COLO829 (cell line): ENCODE data around the gene DPF1.
"Not testable (repeated sequence)": the region's sequence is repeated elsewhere in the genome, so short reads cannot be mapped to it uniquely, and the experiment has no call there.

ENCODE experiments used
- DNase-seq: peaks from one replicate; pipeline ENCODE4 v3.0.0; 2012; ENCODE audit warnings: low spot score

The DPF1 gene

DNA sequence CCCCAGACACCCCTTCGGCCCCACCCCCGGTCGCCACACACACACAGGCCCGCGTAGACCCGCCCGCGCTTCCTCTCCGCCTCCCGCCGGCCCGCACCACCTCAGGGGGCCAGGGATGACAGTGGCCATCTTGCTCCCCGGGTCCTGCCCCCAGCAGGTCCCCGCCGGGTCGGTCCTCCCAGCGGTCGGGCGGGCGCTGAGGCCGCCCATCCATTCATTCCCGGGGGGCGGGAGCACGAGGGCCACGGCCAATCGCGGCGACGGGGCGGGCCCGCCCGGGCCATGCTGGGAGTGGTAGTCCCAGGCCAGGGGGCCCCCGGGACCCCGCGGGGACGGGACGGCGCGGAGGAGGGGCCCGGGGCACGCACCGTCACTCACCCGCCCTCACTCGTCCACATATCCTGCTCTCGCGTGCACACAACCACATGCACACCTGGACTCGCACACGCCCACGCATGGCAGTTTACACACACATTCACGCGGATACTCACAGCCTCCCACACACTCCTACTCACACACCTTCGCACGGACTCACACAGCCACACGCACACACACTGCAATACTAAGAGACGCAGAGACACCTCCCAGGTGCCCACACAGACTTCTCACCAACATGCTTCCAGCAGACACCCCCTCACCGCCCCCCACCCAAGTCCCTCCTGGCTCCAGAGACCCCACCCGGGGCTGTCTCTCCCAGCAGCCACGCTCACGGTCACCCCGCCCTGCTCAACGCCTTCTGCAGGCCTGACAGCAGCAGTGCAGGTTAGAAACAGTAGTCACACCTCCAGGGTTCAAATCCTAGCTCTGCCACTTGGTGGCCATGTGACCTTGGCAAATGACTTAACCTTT lies at the start of gene DPF1:
TSS of gene DPF1 (minus strand) at position 209 of the 849 bp plus-strand sequence. CDS start at position 129, 80 bp downstream.
- peak; percentile 85 for DNase-seq

DNA sequence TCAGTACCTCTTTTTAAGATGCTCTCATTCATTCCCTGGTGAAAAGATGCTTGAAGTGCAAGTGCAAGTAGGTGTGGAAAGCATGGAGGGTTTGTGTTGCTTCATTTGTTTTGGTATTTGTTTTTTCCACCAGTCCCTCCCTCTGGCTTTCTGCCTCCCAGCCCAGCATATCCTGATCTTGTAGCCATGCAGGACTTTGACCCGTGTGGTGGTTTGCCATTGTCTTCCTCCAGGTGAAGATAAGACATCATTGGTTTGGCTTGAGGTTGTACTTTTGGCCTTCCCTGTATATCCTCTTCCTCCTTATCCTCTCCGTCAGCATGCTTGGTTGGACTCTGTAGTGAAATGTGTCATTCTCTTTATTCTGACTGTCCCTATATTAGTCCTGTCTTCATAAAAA lies 49.5 kb upstream of the DPF1 start:
- no peak for DNase-seq

GRCh38 chr19:38270587-38271167 lies 46.7 kb upstream of the DPF1 start:
- no peak for DNase-seq

- DNase-seq, result no peak
Measured at GRCh38 chr19:38268539-38268938, 44.5 kb upstream of the DPF1 start.

GRCh38 chr19:38267761-38268483 lies 43.9 kb upstream of the DPF1 start:
- no peak for DNase-seq

- peak; percentile 15 for DNase-seq
Measured at GRCh38 chr19:38266981-38267597, 43.1 kb upstream of the DPF1 start.

DNA sequence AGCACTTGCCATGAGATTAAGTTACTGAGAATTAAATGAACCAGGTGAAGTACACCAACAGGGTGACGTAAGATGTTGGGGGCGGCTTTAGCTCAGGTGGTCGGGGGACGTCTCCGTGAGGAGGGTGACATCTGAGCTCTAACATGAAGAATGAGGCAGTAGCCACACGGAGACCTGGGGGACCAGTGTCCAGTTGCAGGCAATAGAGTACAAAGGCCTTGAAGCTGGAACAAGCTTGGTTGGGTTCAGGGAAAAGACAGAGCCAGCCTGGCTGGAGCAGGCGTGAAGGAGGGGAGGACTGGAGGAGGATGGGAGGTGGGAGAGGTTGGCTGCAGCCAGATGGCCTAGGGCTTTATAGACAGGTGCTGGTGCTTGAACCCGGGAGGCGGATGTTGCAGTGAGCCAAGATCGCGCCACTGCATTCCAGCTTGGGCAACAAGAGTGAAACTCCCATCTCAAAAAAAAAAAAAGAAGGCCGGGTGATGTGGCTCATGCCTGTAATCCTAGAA lies 42.0 kb upstream of the DPF1 start:
- DNase-seq, result no peak

GRCh38 chr19:38265213-38265861 lies 41.3 kb upstream of the DPF1 start:
- DNase-seq, result no peak

GRCh38 chr19:38264486-38265212 lies 40.6 kb upstream of the DPF1 start, which contains the start of gene SPINT2:
Gene SPINT2, plus strand, starts transcription at chr19:38264573. Its CDS starts 320 bp downstream, at chr19:38264893.
- DNase-seq, result no peak

- DNase-seq, result no peak
Measured at GRCh38 chr19:38263689-38264485, 39.9 kb upstream of the DPF1 start.

- no peak for DNase-seq
Measured at GRCh38 chr19:38262585-38263268, 38.7 kb upstream of the DPF1 start.

DNA sequence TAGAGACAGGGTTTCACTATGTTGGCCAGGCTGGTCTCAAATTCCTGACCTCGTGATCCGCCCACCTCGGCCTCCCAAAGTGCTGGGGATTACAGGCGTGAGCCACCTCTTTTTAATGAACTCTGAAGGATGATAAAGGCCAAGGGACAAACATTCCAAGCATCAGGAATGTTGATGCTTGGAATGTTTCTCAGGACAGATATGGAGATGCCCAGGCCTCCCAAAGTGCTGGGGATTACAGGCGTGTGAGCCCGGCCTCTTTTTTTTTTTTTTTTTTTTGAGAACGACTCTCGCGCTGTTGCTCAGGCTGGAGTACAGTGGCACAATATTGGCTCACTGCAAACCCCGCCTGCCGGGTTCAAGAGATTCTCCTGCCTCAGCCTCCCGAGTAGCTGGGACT lies 37.9 kb upstream of the DPF1 start:
- not testable (repeated sequence) for DNase-seq

- DNase-seq, result no peak
Measured at GRCh38 chr19:38255383-38256014, 31.5 kb upstream of the DPF1 start.

GRCh38 chr19:38253788-38254187 lies 29.8 kb upstream of the DPF1 start:
- no peak for DNase-seq

DNA sequence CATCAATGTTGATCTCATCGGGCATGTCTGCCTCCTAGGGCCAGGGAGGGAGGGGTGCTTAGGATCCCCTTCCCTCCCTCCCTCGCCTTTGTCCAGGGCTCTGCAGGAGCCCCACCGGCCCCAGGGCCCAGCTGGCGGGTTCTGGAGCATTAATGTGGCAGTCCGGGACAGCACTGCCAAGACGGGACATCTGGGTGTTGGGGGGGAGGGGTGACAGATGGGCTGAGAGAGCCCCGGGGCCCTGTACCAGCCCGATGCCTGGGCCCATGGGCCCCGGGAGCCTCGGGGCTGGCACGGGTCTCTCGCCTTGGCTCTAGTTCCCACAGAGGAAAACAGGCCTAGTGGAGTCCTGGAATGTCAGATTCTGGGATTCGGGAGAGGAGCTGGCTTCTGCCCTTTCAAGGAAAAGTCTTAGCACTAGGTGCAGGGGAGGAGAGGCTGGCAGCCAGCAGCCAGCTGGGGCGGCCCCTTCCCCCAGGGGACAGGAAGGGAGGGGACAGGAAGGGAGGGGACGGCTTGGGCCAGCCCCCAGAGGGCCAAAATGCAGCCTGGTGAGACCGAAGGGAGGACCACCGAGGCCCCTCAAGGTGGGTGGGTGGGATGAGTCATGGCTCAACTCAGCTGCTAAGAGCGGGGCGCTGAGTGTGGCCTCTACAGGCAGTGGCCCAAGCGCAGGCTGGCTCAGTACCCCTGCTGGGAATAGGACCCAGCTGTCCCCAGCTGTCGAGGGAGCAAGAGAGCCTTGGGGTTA lies 29.1 kb upstream of the DPF1 start:
- no peak for DNase-seq

GRCh38 chr19:38252385-38252784 lies 28.4 kb upstream of the DPF1 start:
- no peak for DNase-seq

DNA sequence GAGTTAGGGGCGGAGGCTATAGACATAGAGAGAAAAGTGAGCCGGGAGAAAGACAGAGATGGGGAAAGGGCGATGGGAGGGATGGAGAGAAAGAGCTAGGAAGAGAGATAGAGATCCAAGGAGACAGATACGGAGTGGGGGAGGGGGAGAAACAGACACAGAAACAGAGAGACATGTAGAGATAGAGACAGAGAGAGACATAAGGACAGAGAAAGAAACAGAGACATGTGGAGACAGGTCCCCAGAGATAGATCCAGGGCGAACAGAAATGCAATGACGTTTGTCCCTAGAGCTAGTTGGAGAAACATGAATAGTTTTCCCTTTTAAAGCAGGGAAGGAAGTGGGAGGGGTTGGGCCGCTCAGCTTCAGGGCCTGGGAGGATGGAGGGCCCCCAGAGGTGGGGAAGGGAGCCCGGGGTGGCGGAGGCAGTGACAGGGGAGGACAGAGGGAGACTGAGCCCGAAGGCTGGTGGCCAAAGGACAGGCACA lies 27.6 kb upstream of the DPF1 start:
- DNase-seq, result no peak
